HFF-Myc (cell line): ENCODE measurements around the gene LRSAM1.

Source experiments
- DNase-seq: peaks from one replicate; pipeline ENCODE4 v3.0.0-alpha.2; 2011; ENCODE audit warnings: low read depth; ENCODE audit errors: extremely low read depth
- H3K4me3 ChIP-seq: replicated peaks from 2 replicates; pipeline ENCODE4 v1.5.1; 2011; ENCODE audit warnings: low read depth, mild to moderate bottlenecking, control low read depth, low read length
- CTCF ChIP-seq: IDR thresholded peaks from 2 replicates; pipeline ENCODE4 v1.5.1; 2012; ENCODE audit warnings: mild to moderate bottlenecking, low read depth, low read length, control low read depth; ENCODE audit errors: missing control alignments

Gene LRSAM1

GRCh38 chr9:127418037-127418471 lies 33.3 kb upstream of the LRSAM1 start:
- H3K4me3 ChIP-seq, result no peak overlapping the region
- DNase-seq, result no peak
- TF ChIP-seq CTCF, result peak; percentile 25

- no peak for TF ChIP-seq CTCF
- no peak overlapping the region for H3K4me3 ChIP-seq
- no peak for DNase-seq
These were observed 32.0 kb upstream of the LRSAM1 start for GRCh38 chr9:127419348-127419747.

GRCh38 chr9:127421057-127421456 lies 30.3 kb upstream of the LRSAM1 start:
- no peak overlapping the region for H3K4me3 ChIP-seq
- no peak for TF ChIP-seq CTCF
- DNase-seq, result no peak

GRCh38 chr9:127422133-127422782 lies 29.1 kb upstream of the LRSAM1 start:
- DNase-seq, result no peak
- TF ChIP-seq CTCF, result no peak
- peak overlapping the region; percentile 94 for H3K4me3 ChIP-seq

- TF ChIP-seq CTCF, result no peak
- peak overlapping the region; percentile 94 for H3K4me3 ChIP-seq
These were observed 28.5 kb upstream of the LRSAM1 start for GRCh38 chr9:127422787-127423186.

GRCh38 chr9:127423476-127423933 lies 27.8 kb upstream of the LRSAM1 start:
- H3K4me3 ChIP-seq, result peak overlapping the region; percentile 94
- no peak for DNase-seq
- no peak for TF ChIP-seq CTCF

More at GRCh38 chr9:127422787-127423186, 28.5 kb upstream of the LRSAM1 start:
- no peak for DNase-seq
